HL-60 (cell line): ENCODE results near the gene SH3D19.

Source experiments
- DNase-seq, 2 experiments: peaks; one replicate each; pipeline ENCODE4 v3.0.0-alpha.2; 2010 to 2020; ENCODE audit warnings: low read depth in 1 of 2, low spot score in 1 of 2
- H3K27ac ChIP-seq: fragments of 250-450 bp; sonication (Bioruptor Pico); replicated peaks from 2 replicates; pipeline ENCODE4 v1.5.1; 2020; ENCODE audit warnings: mild to moderate bottlenecking, moderate library complexity
- H3K27me3 ChIP-seq: fragments of 250-450 bp; sonication (Bioruptor Pico); 2 replicates; pipeline ENCODE4 v1.5.1; 2021; ENCODE audit warnings: mild to moderate bottlenecking, moderate library complexity; ENCODE audit not compliant: insufficient read depth, poor library complexity, severe bottlenecking
- H3K4me3 ChIP-seq: replicated peaks from 2 replicates; pipeline ENCODE4 v1.5.1; 2011; ENCODE audit warnings: mild to moderate bottlenecking, control low read depth, low read length; ENCODE audit not compliant: insufficient read depth
- GABPA ChIP-seq: IDR thresholded peaks from 2 replicates; pipeline ENCODE4 v1.6.1; 2012; ENCODE audit warnings: low read depth
- POLR2AphosphoS5 ChIP-seq: IDR thresholded peaks from 2 replicates; pipeline ENCODE4 v1.6.1; 2012; ENCODE audit warnings: low read depth
- SPI1 ChIP-seq: IDR thresholded peaks from 2 replicates; pipeline ENCODE4 v1.6.1; 2012; ENCODE audit warnings: low read depth, mild to moderate bottlenecking, borderline replicate concordance
- TF ChIP-seq, protein P1 (sequence below): IDR thresholded peaks from 2 replicates; pipeline ENCODE4 v1.6.1; 2012; ENCODE audit warnings: low read depth; ENCODE audit not compliant: insufficient replicate concordance
- TF ChIP-seq, protein P2 (sequence below): IDR thresholded peaks from one replicate; pipeline ENCODE4 v1.5.1; 2011; ENCODE audit warnings: low read length, control low read depth, inconsistent platforms; ENCODE audit not compliant: insufficient read depth

SH3D19 gene

DNA sequence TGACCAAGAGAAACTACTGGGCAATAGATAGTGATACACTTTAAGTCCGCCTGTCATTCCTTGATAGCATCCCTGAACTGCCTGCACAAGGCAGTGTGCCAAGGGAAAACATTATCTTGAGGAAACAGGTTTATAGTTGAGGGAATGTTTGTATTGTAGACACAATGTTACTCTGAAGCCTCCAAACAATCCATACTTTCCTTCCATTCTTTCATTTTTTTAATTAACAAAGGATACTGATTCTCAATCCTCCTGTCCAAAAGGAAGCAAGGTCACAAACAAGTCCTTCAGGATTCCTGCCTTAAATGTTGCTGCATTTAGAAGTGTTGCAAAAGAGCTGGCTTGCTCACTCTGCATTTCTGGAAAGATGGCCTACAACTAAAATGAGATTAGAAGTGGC, 110.1 kb downstream of the SH3D19 start:
- Histone ChIP-seq H3K27ac (no peak overlapping the region), H3K27me3 (no peaks in the 10 kb centered on the region), H3K4me3 (no peak overlapping the region)
- TF ChIP-seq SPI1 (no peak), GABPA (no peak)
- TF ChIP-seq, protein P1, sequence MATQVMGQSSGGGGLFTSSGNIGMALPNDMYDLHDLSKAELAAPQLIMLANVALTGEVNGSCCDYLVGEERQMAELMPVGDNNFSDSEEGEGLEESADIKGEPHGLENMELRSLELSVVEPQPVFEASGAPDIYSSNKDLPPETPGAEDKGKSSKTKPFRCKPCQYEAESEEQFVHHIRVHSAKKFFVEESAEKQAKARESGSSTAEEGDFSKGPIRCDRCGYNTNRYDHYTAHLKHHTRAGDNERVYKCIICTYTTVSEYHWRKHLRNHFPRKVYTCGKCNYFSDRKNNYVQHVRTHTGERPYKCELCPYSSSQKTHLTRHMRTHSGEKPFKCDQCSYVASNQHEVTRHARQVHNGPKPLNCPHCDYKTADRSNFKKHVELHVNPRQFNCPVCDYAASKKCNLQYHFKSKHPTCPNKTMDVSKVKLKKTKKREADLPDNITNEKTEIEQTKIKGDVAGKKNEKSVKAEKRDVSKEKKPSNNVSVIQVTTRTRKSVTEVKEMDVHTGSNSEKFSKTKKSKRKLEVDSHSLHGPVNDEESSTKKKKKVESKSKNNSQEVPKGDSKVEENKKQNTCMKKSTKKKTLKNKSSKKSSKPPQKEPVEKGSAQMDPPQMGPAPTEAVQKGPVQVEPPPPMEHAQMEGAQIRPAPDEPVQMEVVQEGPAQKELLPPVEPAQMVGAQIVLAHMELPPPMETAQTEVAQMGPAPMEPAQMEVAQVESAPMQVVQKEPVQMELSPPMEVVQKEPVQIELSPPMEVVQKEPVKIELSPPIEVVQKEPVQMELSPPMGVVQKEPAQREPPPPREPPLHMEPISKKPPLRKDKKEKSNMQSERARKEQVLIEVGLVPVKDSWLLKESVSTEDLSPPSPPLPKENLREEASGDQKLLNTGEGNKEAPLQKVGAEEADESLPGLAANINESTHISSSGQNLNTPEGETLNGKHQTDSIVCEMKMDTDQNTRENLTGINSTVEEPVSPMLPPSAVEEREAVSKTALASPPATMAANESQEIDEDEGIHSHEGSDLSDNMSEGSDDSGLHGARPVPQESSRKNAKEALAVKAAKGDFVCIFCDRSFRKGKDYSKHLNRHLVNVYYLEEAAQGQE: no peak
- TF ChIP-seq, protein P2, sequence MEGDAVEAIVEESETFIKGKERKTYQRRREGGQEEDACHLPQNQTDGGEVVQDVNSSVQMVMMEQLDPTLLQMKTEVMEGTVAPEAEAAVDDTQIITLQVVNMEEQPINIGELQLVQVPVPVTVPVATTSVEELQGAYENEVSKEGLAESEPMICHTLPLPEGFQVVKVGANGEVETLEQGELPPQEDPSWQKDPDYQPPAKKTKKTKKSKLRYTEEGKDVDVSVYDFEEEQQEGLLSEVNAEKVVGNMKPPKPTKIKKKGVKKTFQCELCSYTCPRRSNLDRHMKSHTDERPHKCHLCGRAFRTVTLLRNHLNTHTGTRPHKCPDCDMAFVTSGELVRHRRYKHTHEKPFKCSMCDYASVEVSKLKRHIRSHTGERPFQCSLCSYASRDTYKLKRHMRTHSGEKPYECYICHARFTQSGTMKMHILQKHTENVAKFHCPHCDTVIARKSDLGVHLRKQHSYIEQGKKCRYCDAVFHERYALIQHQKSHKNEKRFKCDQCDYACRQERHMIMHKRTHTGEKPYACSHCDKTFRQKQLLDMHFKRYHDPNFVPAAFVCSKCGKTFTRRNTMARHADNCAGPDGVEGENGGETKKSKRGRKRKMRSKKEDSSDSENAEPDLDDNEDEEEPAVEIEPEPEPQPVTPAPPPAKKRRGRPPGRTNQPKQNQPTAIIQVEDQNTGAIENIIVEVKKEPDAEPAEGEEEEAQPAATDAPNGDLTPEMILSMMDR: no peak
- DNase-seq: no peak

DNA sequence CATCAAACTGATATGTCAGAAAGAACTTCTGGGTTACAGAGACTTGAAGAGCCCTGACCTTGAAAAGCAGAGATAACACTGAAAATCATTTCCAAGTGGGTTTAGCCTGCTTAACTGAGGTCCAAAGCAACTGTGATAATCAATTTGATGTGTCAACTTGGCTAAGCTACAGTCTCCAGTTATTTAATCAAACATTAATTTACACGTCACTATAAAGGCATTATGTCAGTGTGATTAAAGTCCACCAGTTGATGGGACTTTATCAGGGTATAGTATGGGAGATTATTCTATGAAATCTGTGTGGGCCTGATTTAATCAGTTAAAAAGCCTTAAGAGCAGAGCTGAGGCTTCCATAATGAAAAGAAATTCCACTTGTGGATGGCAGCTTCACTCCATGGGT, 117.5 kb downstream of the SH3D19 start:
- H3K4me3 ChIP-seq: no peak overlapping the region
- no peaks in the 10 kb centered on the region for H3K27me3 ChIP-seq
- TF ChIP-seq SPI1 (no peak), POLR2AphosphoS5 (no peak), GABPA (no peak)
- TF ChIP-seq, protein P1: no peak
- TF ChIP-seq, protein P2: no peak
- no peak overlapping the region for H3K27ac ChIP-seq
- no peak for DNase-seq

DNA sequence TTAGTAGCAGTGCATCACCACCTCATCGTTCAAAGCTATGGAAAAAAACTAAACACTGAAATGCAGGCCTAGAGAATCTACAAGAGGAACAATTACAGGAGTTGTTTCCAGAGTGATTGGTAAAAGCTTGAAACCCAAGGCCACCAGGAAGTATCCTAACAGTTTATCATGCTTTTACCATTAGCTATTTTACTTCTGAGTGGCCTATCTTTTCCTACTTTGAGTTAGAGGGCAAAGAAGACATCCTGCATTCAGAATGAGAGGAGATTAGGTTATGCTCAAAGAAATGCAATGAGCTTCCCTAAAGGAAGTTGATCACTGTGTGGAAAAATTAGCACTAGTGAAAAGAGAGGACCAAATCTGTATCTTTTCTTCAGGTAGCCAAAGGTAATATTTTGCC, 118.2 kb downstream of the SH3D19 start:
- TF ChIP-seq SPI1 (no peak), GABPA (no peak), POLR2AphosphoS5 (no peak)
- TF ChIP-seq, protein P1: no peak
- TF ChIP-seq, protein P2: no peak
- no peak for DNase-seq
- Histone ChIP-seq H3K4me3 (no peak overlapping the region), H3K27me3 (no peaks in the 10 kb centered on the region), H3K27ac (no peak overlapping the region)
